SK-N-SH (cell line): ENCODE measurements around the gene TJAP1. TPM values are rescaled to one million over a fixed set of nuclear protein-coding genes. Genes with fewer than 3 reads are reported as not detected.

Experiments used
- CTCF ChIA-PET: fragments of 300-600, 350-600 bp; formaldehyde crosslinking; extraction: SDS; loops from one replicate; lab custom pipeline; 2021; lab: Yijun Ruan, JAX
- POLR2A ChIA-PET: fragments of 350-600 bp; sonication (Branson Sonifier 250); formaldehyde crosslinking; extraction: SDS; loops from one replicate; lab custom pipeline; 2020; ENCODE audit warnings: antibody characterized with exemption, inconsistent platforms; lab: Yijun Ruan, JAX
- DNase-seq: peaks from one replicate; pipeline ENCODE4 v3.0.0; 2012
- H2AFZ ChIP-seq: fragments of 200-600 bp; sonication (generic); 2 replicates; pipeline ENCODE4 v1.8.1; 2016; ENCODE audit warnings: antibody characterized with exemption, mild to moderate bottlenecking, low read depth
- H3F3A ChIP-seq: fragments of 200-600 bp; sonication (generic); replicated peaks from 2 replicates; pipeline ENCODE3; 2016; ENCODE audit warnings: antibody characterized with exemption, mild to moderate bottlenecking; ENCODE audit not compliant: insufficient read depth
- H3K27ac ChIP-seq, 2 experiments: fragments of 200-500 bp in 1 of 2; fragments of 200-600 bp in 1 of 2; sonication (Bioruptor generic) in 1 of 2; sonication (generic), shearing (Covaris generic) in 1 of 2; 2 replicates each; pipeline versions ENCODE4 v1.5.1 to v1.6.1; 2014 to 2016; ENCODE audit warnings: low read depth in 2 of 2, inconsistent platforms in 1 of 2, low read length in 1 of 2, mild to moderate bottlenecking in 1 of 2, mixed read lengths in 1 of 2
- H3K27me3 ChIP-seq: fragments of 200-600 bp; sonication (generic), shearing (Covaris generic); 2 replicates; pipeline ENCODE4 v1.6.1; 2016; ENCODE audit warnings: mixed run types; ENCODE audit not compliant: insufficient read depth
- H3K36me3 ChIP-seq, 2 experiments: fragments of 200-500 bp in 1 of 2; fragments of 200-600 bp in 1 of 2; sonication (Bioruptor generic) in 1 of 2; sonication (generic) in 1 of 2; replicated peaks in 1 of 2; 2 replicates each; pipeline versions ENCODE3 to v1.5.1; 2014 to 2016; ENCODE audit warnings: low read length in 1 of 2, mild to moderate bottlenecking in 1 of 2; ENCODE audit not compliant: insufficient read depth in 2 of 2, control insufficient read depth in 1 of 2
- H3K4me1 ChIP-seq, 2 experiments: fragments of 200-500 bp in 1 of 2; fragments of 200-600 bp in 1 of 2; sonication (Bioruptor generic) in 1 of 2; sonication (generic), shearing (Covaris generic) in 1 of 2; 2 replicates each; pipeline versions ENCODE4 v1.5.1 to v1.6.1; 2014 to 2016; ENCODE audit warnings: low read depth in 1 of 2, low read length in 1 of 2, mixed run types in 1 of 2; ENCODE audit not compliant: insufficient read depth in 2 of 2, control insufficient read depth in 1 of 2
- H3K4me2 ChIP-seq: fragments of 200-600 bp; sonication (generic), shearing (Covaris generic); 2 replicates; pipeline ENCODE4 v1.6.1; 2017; ENCODE audit warnings: mixed run types
- H3K4me3 ChIP-seq, 2 experiments: fragments of 200-500 bp in 1 of 2; fragments of 200-600 bp in 1 of 2; sonication (Bioruptor generic) in 1 of 2; sonication (generic), shearing (Covaris generic) in 1 of 2; 2 replicates each; pipeline versions ENCODE4 v1.5.1 to v1.8.1; 2014 to 2016; ENCODE audit warnings: low read depth in 2 of 2, inconsistent platforms in 1 of 2, low read length in 1 of 2, mild to moderate bottlenecking in 1 of 2, mixed read lengths in 1 of 2, moderate library complexity in 1 of 2
- H3K79me2 ChIP-seq: fragments of 200-600 bp; sonication (generic); 2 replicates; pipeline ENCODE4 v1.8.1; 2017; ENCODE audit warnings: mild to moderate bottlenecking; ENCODE audit not compliant: insufficient read depth
- H3K9ac ChIP-seq: fragments of 200-600 bp; sonication (generic); 2 replicates; pipeline ENCODE4 v1.6.1; 2017; ENCODE audit warnings: mixed run types
- H3K9me2 ChIP-seq: fragments of 200-600 bp; sonication (generic); 2 replicates; pipeline ENCODE4 v1.6.1; 2017; ENCODE audit warnings: mixed run types
- H3K9me3 ChIP-seq: fragments of 200-600 bp; sonication (generic); 2 replicates; pipeline ENCODE4 v1.6.1; 2017; ENCODE audit warnings: mixed run types, mild to moderate bottlenecking, moderate library complexity
- H4K20me1 ChIP-seq: fragments of 200-600 bp; sonication (generic); 2 replicates; pipeline ENCODE4 v1.6.1; 2017; ENCODE audit warnings: mild to moderate bottlenecking, mixed run types; ENCODE audit not compliant: insufficient read depth
- CHD2 ChIP-seq: fragments of 150-350 bp; IDR thresholded peaks from 2 replicates; pipeline ENCODE4 v1.6.1; 2018; ENCODE audit warnings: low read length; ENCODE audit not compliant: partially characterized antibody
- CTCF ChIP-seq: fragments of 200-600 bp; sonication (generic); IDR thresholded peaks from 2 replicates; pipeline ENCODE4 v1.6.1; 2017; ENCODE audit warnings: antibody characterized with exemption, mild to moderate bottlenecking, moderate library complexity
- ELF1 ChIP-seq: IDR thresholded peaks from 2 replicates; pipeline ENCODE4 v1.4.0; 2012
- EZH2phosphoT487 ChIP-seq: fragments of 200-600 bp; sonication (generic); IDR thresholded peaks from 2 replicates; pipeline ENCODE4 v1.6.1; 2017; ENCODE audit warnings: low read depth, mixed run types, mild to moderate bottlenecking, antibody characterized with exemption, moderate library complexity, borderline replicate concordance
- FOSL2 ChIP-seq: IDR thresholded peaks from 2 replicates; pipeline ENCODE4 v1.4.0; 2012; ENCODE audit warnings: low read depth, mild to moderate bottlenecking, moderate library complexity, borderline replicate concordance
- FOXM1 ChIP-seq: IDR thresholded peaks from 2 replicates; pipeline ENCODE4 v1.4.0; 2012; ENCODE audit warnings: low read depth, mild to moderate bottlenecking
- GABPA ChIP-seq: IDR thresholded peaks from 2 replicates; pipeline ENCODE4 v1.4.0; 2012; ENCODE audit warnings: low read depth, mild to moderate bottlenecking
- GATA2 ChIP-seq: sonication (generic); formaldehyde crosslinking; IDR thresholded peaks from 2 replicates; pipeline ENCODE4 v1.5.0; 2020; ENCODE audit warnings: mild to moderate bottlenecking, missing genetic modification reagents
- MAX ChIP-seq: IDR thresholded peaks from 2 replicates; pipeline ENCODE4 v1.4.0; 2012; ENCODE audit warnings: low read depth
- MXI1 ChIP-seq: IDR thresholded peaks from 2 replicates; pipeline ENCODE4 v1.6.1; 2012; ENCODE audit warnings: mild to moderate bottlenecking, low read depth, low read length, improper control_type of control experiment
- NFIC ChIP-seq: IDR thresholded peaks from 2 replicates; pipeline ENCODE4 v1.4.0; 2012; ENCODE audit warnings: borderline replicate concordance
- PBX3 ChIP-seq: IDR thresholded peaks from 2 replicates; pipeline ENCODE4; 2012
- POLR2AphosphoS5 ChIP-seq: IDR thresholded peaks from 2 replicates; pipeline ENCODE4 v1.6.1; 2012; ENCODE audit warnings: low read depth, low read length
- RCOR1 ChIP-seq: fragments of 150-350 bp; IDR thresholded peaks from 2 replicates; pipeline ENCODE4 v1.6.1; 2017; ENCODE audit warnings: antibody characterized with exemption, low read length
- REST ChIP-seq: IDR thresholded peaks from 2 replicates; pipeline ENCODE4 v1.6.1; 2012; ENCODE audit warnings: mild to moderate bottlenecking, low read depth, low read length, moderate library complexity
- SIN3A ChIP-seq: IDR thresholded peaks from 2 replicates; pipeline ENCODE4 v1.6.1; 2012; ENCODE audit warnings: low read depth, mild to moderate bottlenecking, low read length, moderate library complexity, borderline replicate concordance
- SMC3 ChIP-seq: IDR thresholded peaks from 2 replicates; pipeline ENCODE4 v1.6.1; 2012; ENCODE audit warnings: low read depth, low read length, improper control_type of control experiment
- TAF1 ChIP-seq: IDR thresholded peaks from 2 replicates; pipeline ENCODE4 v1.6.1; 2012; ENCODE audit warnings: low read depth, mild to moderate bottlenecking, low read length, moderate library complexity, borderline replicate concordance
- TCF12 ChIP-seq: IDR thresholded peaks from 2 replicates; pipeline ENCODE4 v1.4.0; 2012
- USF1 ChIP-seq: IDR thresholded peaks from 2 replicates; pipeline ENCODE4 v1.4.0; 2012; ENCODE audit warnings: low read depth, borderline replicate concordance
- WGBS: methylation state at CpG from one replicate; pipeline ENCODE4 v1.1.6; 2017; ENCODE audit warnings: low lambda C conversion rate; 5-methylcytosine and 5-hydroxymethylcytosine counted together
- polyA plus RNA-seq, 3 experiments: library from polyadenylated mRNA; depleted of rRNA; stranded (reverse); fragments of >200 nt; gene quantifications; 2 replicates each; pipeline ENCODE4 v1.2.3, GENCODE V29; 2012

The TJAP1 gene
- polyA plus RNA-seq, 1 of the 3 experiments (the other 2 are of a cell fraction), result 39.5 TPM

GRCh38 chr6:43511824-43512415, 34.5 kb downstream of the TJAP1 start:
- Histone ChIP-seq H3K4me3 (no peak overlapping the region), H3K27ac (no peak overlapping the region), H4K20me1 (0 out of 2 replicates have a peak, but pooled peaks cover 10% of the 10 kb centered on the region), H3K79me2 (peaks cover 32% of the 10 kb centered on the region), H3F3A (peaks cover 14% of the 10 kb centered on the region), H3K36me3 (peaks cover 26 to 45% of the 10 kb centered on the region in 2 experiments), H3K9me3 (no peaks in the 10 kb centered on the region), H3K4me2 (no peak overlapping the region), H3K9ac (no peak overlapping the region), H2AFZ (no peak overlapping the region), H3K27me3 (no peaks in the 10 kb centered on the region), H3K4me1 (peaks cover 13 to 34% of the 10 kb centered on the region in 2 experiments), H3K9me2 (no peaks in the 10 kb centered on the region)
- 98% methylated on average over 8 of the region's 11 CpGs for WGBS
- DNase-seq, result no peak
- POLR2A ChIA-PET, result no interaction called here
- TF ChIP-seq ELF1, result no peak
- TF ChIP-seq TCF12, result no peak
- no peak for TF ChIP-seq TAF1
- no peak for TF ChIP-seq PBX3
- TF ChIP-seq SIN3A, result no peak
- TF ChIP-seq GATA2 (CRISPR knock-in tag), result no peak
- TF ChIP-seq MAX, result no peak
- no peak for TF ChIP-seq RCOR1
- no peak for TF ChIP-seq FOSL2
- TF ChIP-seq REST, result no peak
- TF ChIP-seq FOXM1, result no peak
- no peak for TF ChIP-seq GABPA
- TF ChIP-seq EZH2phosphoT487, result no peak
- TF ChIP-seq CHD2, result no peak
- no peak for TF ChIP-seq SMC3
- no peak for TF ChIP-seq POLR2AphosphoS5
- no peak for TF ChIP-seq MXI1
- TF ChIP-seq NFIC, result no peak
- TF ChIP-seq CTCF, result no peak
- no peak for TF ChIP-seq USF1
- CTCF ChIA-PET, result interaction anchor here (1.4 to 13.6 kb wide), 2 partner anchors 20 to 63 kb away, joined by 3 to 213 read pairs; no protein-coding TSS in a partner anchor
